HG03066 (cell line): ENCODE data around the gene BTBD16.

Experiments
- ATAC-seq: cut with Tn5 transposase; IDR thresholded peaks from one replicate; pipeline ENCODE4 v1.9.1; 2021; ENCODE audit warnings: low read depth; ENCODE audit not compliant: unreplicated experiment

The BTBD16 gene

GRCh38 chr10:122267849-122268737 lies 3.0 kb upstream of the BTBD16 start:
- peak; percentile 72 for ATAC-seq

- no peak for ATAC-seq
Observed at GRCh38 chr10:122269059-122269687, 1.9 kb upstream of the BTBD16 start.

- no peak for ATAC-seq
Observed at GRCh38 chr10:122273966-122274545, 3.0 kb downstream of the BTBD16 start.

- no peak for ATAC-seq
Observed at GRCh38 chr10:122276611-122277208, 5.6 kb downstream of the BTBD16 start.

- no peak for ATAC-seq
Observed at GRCh38 chr10:122277526-122278136, 6.5 kb downstream of the BTBD16 start.

- no peak for ATAC-seq
Observed at GRCh38 chr10:122279725-122280141, 8.6 kb downstream of the BTBD16 start.

- ATAC-seq: no peak
Observed at GRCh38 chr10:122280156-122280555, 9.1 kb downstream of the BTBD16 start.

- ATAC-seq: no peak
Observed at GRCh38 chr10:122281018-122281626, 10.0 kb downstream of the BTBD16 start.

GRCh38 chr10:122281751-122282150 lies 10.7 kb downstream of the BTBD16 start:
- no peak for ATAC-seq

- ATAC-seq: no peak
Observed at GRCh38 chr10:122282253-122282671, 11.2 kb downstream of the BTBD16 start.

- no peak for ATAC-seq
Observed at GRCh38 chr10:122282909-122283308, 11.8 kb downstream of the BTBD16 start.

GRCh38 chr10:122285506-122286444 lies 14.7 kb downstream of the BTBD16 start:
- no peak for ATAC-seq

- no peak for ATAC-seq
Observed at GRCh38 chr10:122286867-122287266, 15.8 kb downstream of the BTBD16 start.

GRCh38 chr10:122287570-122287969 lies 16.5 kb downstream of the BTBD16 start:
- no peak for ATAC-seq

GRCh38 chr10:122288262-122288661 lies 17.2 kb downstream of the BTBD16 start:
- no peak for ATAC-seq

- ATAC-seq: no peak
Observed at GRCh38 chr10:122288917-122289316, 17.8 kb downstream of the BTBD16 start.

- ATAC-seq: no peak
Observed at GRCh38 chr10:122290334-122290733, 19.2 kb downstream of the BTBD16 start.

GRCh38 chr10:122290833-122291532 lies 19.9 kb downstream of the BTBD16 start:
- ATAC-seq: no peak

GRCh38 chr10:122291739-122292138 lies 20.6 kb downstream of the BTBD16 start:
- ATAC-seq: no peak
